NCI-H146 treated with DMSO at 0.1 percent for 48 hours (cell line): ENCODE results near the gene P2RY2.

Source experiments
- DNase-seq: peaks from one replicate; lab custom pipeline; 2025; ENCODE audit not compliant: unreplicated experiment; lab: John Stamatoyannopoulos, UW

The P2RY2 gene

DNA sequence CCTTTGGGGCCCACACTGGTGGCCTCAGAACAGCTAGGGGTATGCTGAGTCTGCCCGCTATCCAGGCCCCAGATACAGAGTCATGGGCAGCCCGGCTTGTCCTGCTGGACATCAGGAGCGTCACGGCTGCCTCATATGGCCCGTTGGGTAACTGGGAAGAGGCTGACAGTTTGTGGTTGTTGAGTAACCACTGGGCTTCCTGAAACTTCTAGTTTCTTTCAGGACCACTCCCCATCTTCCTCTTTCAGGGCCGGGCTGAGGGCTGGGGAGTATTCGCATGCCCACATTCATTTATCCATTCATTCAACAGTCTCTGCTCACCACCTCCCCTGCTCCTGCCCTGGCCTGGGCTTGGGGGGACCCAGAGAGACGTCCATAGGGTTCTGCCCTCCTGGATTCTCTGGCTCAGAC, 13.4 kb upstream of the P2RY2 start:
- no peak for DNase-seq

DNA sequence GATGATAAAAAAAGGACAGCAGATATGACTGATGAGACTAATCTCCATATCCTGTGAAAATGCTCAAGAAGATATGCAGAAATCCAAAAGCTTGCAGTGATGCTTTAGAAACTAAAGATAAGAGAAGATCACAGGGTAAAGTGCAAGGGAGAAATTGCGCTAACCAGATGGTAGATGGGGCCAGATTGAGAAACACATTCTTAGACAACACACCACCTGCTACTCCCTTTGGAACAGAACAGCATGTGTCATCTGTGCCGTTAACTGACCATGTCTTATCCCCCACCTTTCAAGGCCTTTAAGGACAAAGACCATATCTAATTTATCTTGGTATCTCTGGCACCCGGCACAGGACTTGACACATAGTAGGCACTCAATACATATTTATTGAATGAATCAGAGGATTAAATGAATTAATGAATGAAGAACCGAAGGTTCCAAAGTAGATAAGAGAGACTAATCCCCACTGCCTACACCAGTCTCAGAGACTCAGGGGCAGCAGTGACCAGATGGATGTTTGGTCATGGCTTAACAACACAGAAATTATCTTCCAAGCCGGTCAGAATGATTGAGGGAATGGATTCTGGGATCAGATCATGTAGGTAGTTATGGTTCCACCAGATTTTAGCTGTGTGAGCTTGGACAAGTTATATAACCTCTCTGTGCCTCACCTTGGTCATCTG, 12.3 kb upstream of the P2RY2 start:
- DNase-seq, result no peak

DNA sequence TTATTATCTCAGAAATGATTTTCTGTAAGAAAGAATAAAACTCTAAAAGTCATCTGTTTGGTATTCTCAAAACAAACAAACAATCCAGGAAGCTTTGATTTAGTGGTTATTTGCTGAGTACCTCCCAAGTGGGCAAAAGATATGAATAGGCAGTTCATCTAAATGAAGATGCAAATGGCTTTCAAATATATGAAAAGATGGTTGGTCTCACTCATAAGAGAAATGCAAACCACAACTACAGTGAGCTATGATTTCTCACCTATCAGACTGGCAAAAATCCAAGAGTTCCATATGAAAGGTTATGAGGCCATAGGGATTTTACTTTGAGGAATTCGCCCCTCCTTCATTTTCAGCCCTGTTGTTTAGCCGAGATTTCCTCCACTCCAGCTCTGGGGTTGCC, 11.3 kb upstream of the P2RY2 start:
- no peak for DNase-seq

- no peak for DNase-seq
Measured at GRCh38 chr11:73209892-73210291, 8.2 kb upstream of the P2RY2 start.

GRCh38 chr11:73210916-73211667, 7.0 kb upstream of the P2RY2 start:
- no peak for DNase-seq

- no peak for DNase-seq
Measured at GRCh38 chr11:73213196-73214143, 4.6 kb upstream of the P2RY2 start.

DNA sequence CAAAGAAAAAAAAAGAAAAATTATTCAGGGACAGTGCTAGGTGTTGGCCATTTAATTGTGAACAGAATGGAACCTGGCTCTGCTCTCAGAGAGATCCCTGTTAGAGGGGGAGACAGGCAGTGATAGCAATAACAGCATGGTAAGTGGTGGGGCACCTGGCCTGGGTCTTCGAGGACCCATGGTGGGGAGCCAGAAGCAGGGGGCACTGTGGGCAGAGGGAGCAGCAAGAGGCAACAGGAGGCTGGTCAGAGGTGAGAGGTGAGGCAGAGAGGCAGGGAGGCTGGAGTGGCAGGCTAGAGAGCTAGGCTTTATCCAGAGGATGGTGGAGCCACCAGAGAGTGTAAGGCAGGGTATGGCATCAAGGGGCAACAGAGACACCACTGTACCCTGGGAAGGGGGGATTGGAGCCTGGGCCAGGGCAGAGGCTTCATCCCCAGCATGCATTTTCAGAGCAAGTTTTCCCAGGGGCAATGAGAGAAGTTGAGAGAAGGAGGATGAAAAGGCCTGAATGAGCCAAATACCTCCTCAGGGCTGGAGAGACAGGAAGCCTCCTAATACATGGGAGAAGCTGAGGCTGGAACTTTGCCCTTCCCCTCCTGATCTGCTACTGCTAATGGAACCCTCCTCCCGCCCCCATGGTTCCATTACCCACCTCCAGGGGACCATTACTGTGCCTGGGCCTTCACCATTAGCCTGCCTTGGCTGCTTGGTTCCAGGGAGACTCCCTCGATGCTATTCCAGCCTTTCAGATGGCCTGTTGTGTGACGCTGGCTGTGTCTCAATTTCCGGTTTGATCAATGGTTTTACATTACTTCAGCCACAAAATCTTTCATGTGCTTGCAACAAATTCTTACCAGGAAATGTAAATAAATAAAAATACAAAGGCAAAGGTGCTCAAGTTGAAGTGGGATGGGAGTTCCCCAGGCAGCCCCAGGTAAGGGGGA, 2.6 kb upstream of the P2RY2 start:
- no peak for DNase-seq

DNA sequence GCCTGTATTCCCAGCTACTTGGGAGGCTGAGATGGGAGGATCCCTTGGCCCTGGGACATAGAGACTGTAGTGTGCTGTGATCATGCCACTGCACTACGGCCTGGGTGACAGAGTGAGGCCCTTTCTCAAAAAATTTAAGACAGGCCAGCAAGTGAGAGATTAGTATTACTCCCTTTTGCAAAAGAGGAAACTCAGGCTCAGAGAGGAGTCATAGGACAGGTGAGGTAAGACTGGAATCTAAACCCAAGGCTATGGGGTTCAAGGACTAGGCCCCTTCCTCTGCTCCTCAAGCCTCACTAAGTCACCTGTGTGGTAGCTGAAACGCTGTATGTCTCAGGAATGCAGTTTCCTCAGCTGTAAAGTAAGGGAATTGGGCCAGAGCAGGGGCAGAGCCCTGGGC, 1.6 kb upstream of the P2RY2 start:
- no peak for DNase-seq

DNA sequence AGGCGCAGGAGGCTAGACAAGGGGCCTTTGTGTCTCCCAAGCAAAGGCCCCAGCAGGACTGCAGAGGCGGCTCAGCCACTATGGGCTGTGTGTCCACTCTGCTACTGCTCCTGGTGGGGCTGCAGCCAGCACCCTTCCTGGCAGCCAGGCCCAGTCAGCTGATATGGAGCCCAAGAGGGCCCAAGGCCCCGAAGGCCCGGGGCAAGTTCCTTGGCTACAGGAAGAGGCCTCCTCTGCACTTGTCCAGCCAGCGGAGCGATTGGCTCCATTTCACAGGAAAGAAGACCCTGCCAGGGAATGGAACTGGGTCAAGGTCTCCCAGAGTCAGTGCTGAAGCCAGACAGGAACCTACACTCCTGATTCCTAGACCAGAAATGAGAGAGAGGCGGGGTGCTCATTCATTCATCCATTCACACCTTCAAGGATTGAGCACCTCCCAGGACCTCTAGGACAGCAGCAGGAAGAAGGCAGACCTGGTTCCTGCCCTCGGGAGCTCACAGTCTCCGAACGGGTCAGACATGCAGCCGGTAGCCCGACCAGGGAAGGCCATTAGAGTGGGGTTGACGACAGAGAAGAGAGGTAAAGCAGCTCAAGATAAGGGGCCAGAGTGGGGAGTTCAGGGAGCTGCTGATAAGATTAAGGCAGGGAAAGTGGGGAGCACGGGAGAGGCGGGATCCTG, 811 bp upstream of the P2RY2 start:
- DNase-seq, result no peak

- DNase-seq, result no peak
Measured at GRCh38 chr11:73217810-73218105, 323 bp upstream of the P2RY2 start.

DNA sequence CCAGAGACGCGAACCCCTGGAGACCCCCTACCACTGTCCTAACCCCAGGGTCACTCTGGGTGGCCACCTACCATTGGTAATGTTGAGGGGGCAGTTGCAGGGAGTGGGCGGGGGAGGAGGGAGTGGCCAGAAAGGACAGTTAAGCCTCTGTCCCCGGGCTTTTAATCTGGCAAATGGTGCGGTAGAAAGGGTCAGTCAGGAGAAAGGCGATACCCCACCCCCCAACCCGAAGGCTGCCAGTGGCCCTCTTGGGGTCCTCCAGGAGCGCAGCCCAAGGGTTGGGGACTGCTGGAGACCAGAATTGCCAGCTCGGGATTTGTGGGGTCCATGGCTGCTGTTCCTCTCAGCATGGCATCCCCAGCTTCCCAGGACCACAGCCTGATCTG, 742 bp downstream of the P2RY2 start:
- DNase-seq, result no peak

GRCh38 chr11:73219396-73220285, 1.6 kb downstream of the P2RY2 start:
- DNase-seq, result no peak

GRCh38 chr11:73221451-73221850, 3.4 kb downstream of the P2RY2 start:
- DNase-seq, result no peak

DNA sequence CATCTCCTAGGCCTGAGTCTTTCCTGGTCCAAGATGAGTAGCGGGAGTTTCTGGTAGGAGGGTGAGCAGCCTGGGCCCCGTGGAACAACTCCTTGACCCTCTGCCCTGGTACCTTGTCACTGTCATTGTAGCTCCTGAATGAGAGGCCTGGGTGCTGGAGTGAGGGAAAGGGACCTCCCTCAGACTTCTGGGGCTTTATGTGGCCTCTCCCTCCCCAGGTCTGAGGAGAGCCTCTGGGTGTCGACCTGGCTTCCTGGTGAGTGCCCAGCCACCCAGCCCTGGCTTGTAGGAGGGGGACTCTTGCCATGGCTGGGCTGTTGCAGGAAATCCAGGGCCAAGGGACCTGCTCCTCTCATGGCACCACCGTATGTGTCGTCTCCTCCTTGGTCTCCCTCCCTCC, 3.9 kb downstream of the P2RY2 start:
- no peak for DNase-seq

GRCh38 chr11:73223998-73224730, 6.1 kb downstream of the P2RY2 start:
- DNase-seq, result no peak

DNA sequence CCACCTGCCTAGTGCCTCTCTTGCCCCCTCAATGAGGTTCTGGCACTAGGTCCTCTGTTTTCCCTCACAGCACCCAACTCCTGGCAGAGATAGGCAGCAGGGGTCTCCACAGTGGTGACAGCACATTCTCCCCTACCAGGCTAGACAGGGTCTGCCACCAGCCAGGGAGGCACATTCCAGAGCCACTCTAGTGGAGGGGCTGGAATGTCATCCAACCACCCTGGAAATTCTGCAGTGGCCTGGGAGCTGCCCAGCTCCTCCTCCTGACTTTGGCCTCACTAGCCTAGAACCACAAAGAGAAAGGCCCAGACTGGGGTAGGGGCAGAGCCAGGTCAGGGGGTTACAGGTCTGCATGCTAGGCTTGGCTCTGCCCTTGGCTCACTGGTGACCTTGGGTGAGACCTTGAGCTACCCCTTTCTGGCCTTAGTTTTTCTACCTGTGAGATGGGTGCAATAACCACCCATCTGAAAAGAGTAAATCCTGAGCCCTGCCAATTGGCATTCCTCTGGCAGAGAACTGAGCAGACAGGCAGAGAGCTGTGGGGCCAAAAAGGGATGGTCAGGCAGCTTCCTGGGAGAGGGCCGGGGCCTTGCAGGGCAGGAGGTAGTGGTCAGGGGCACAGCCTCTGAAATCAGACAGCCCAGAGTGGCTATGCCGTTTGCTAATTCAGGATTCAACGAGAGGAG, 7.1 kb downstream of the P2RY2 start:
- no peak for DNase-seq

GRCh38 chr11:73225851-73226250, 7.8 kb downstream of the P2RY2 start:
- no peak for DNase-seq
